Measurements from ENCODE around the gene SUPT20H. TPM values are rescaled to one million over a fixed set of nuclear protein-coding genes. Genes with fewer than 3 reads are reported as not detected.

Gene SUPT20H
- total RNA-seq, 5 donors from 2014 or later (not counting 1 experiment from before 2014, with no cell fraction given), result 73.8 to 90.9 (median 87.3) TPM

DNA sequence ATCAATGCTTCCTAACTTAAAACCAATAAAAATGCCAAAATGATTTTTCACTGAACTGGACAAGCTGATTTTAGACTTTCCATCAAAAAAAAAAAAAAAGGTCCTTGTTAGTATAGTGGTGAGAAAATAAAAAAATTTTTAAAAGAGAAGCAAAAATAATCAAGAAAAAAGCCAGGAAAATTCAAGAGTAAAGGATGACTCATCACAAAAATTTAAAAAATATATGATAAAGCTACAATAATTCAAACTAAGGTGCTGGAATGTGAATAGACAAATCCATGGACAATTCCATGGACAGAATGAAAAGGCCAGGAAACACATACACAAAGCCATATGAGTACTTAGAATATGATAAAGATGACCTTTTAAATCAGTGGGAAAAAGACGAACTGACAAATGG, 86.5 kb downstream of the SUPT20H start:
- peaks cover 36% of the 10 kb centered on the region for H3K36me3 Mint-ChIP-seq
- Histone ChIP-seq H3K4me1 (ENCODE audit: control insufficient read depth in 1 of 2, extremely low read depth in 1 of 2, insufficient read depth in 2 of 2, low read length in 2 of 2) (no peaks in the 10 kb centered on the region), H3K27me3 (replicated peaks in 1 of 2; ENCODE audit: control insufficient read depth in 2 of 2, extremely low read depth in 1 of 2, insufficient read depth in 2 of 2, low read length in 1 of 2) (no peaks in the 10 kb centered on the region), H3K27ac (ENCODE audit: low read length) (no peak overlapping the region), H3K9me3 (no peaks in the 10 kb centered on the region), H3K4me3 (ENCODE audit: control insufficient read depth in 1 of 2, extremely low read depth in 1 of 2, low read length in 1 of 2) (no peak overlapping the region), H3K36me3 (ENCODE audit: control insufficient read depth in 2 of 2, extremely low read depth in 1 of 2, insufficient read depth in 1 of 2, low read length in 1 of 2) (peaks cover 5 to 31% of the 10 kb centered on the region in 2 donors)
- ATAC-seq (replicated peaks in 1 of 4), result no peak
- H3K4me1 Mint-ChIP-seq, result peaks cover 0 to 6% (median 6%) of the 10 kb centered on the region in 3 donors
- no CpG with 5 or more reads among the region's 1 CpG for WGBS (ENCODE audit: insufficient coverage)
- CTCF ChIA-PET, result interaction anchor here (0.6 to 0.7 kb wide), 3 partner anchors 19 to 1713 kb away, joined by 3 read pairs; no protein-coding TSS in a partner anchor
- no peak overlapping the region for H3K27ac Mint-ChIP-seq
- peaks cover 0 to 4% (median 0%) of the 10 kb centered on the region in 3 donors for H3K9me3 Mint-ChIP-seq
- POLR2A ChIA-PET, result interaction anchor here in 1 of 2 donors (0.6 kb wide), 1 partner anchor 22 kb away, joined by 4 read pairs; no protein-coding TSS in a partner anchor
- no peak overlapping the region for H3K4me3 Mint-ChIP-seq
- no peak for DNase-seq
- no peaks in the 10 kb centered on the region for H3K27me3 Mint-ChIP-seq

DNA sequence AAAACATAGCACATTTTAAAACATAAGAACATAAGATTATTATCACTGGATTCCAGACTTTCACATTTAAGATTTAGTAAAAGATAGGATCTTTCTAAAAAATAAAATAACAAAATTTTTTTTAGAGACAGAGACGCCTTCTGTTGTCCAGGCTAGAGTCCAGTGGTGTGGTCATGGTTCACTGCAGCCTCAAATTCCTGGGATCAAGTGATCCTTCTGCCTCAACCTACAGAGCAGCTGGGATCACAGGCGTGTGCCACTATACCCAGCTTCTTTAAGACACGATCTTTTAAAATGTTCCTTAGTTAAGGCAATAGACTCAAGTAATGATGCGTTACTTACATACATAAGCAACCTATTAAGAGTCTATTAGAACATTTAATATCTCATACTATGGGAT, 93.1 kb downstream of the SUPT20H start:
- H3K27me3 ChIP-seq (replicated peaks in 1 of 2; ENCODE audit: control insufficient read depth in 2 of 2, extremely low read depth in 1 of 2, insufficient read depth in 2 of 2, low read length in 1 of 2), result no peaks in the 10 kb centered on the region
- ChIA-PET POLR2A (no interaction called here), CTCF (no interaction called here)
- no peak overlapping the region for H3K4me3 ChIP-seq (ENCODE audit: control insufficient read depth in 1 of 2, extremely low read depth in 1 of 2, low read length in 1 of 2)
- no peaks in the 10 kb centered on the region for H3K9me3 Mint-ChIP-seq
- peaks cover 4 to 53% of the 10 kb centered on the region in 2 donors for H3K36me3 ChIP-seq (ENCODE audit: control insufficient read depth in 2 of 2, extremely low read depth in 1 of 2, insufficient read depth in 1 of 2, low read length in 1 of 2)
- H3K27me3 Mint-ChIP-seq, result no peaks in the 10 kb centered on the region
- no CpG with 5 or more reads among the region's 4 CpGs for WGBS (ENCODE audit: insufficient coverage)
- H3K27ac ChIP-seq (ENCODE audit: low read length), result no peak overlapping the region
- no peak overlapping the region for H3K27ac Mint-ChIP-seq
- H3K36me3 Mint-ChIP-seq, result peaks cover 41% of the 10 kb centered on the region
- no peaks in the 10 kb centered on the region for H3K4me1 ChIP-seq (ENCODE audit: control insufficient read depth in 1 of 2, extremely low read depth in 1 of 2, insufficient read depth in 2 of 2, low read length in 2 of 2)
- ATAC-seq (replicated peaks in 1 of 4), result no peak
- no peaks in the 10 kb centered on the region for H3K4me1 Mint-ChIP-seq
- H3K4me3 Mint-ChIP-seq, result no peak overlapping the region
- no peak for DNase-seq
- no peaks in the 10 kb centered on the region for H3K9me3 ChIP-seq

DNA sequence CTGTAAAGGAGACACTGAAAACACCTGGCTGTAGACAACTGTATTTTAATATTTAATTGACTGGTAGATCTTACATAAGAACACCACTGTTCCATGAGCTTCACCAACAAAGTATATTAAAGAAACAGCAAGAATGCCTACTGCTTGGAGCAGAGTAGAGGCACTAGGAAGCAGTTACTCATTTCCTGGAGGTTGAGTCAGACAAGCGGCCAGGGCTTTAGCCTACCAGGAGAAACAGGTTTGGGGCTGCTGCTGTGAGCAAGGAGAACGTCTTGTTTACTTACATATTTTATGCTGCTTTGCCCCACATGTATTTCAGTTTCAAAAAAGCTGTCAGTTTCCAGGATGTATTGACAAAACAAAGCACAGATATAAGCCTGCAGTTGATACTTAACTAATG, 93.7 kb downstream of the SUPT20H start:
- WGBS (ENCODE audit: insufficient coverage), result 63% methylated on average over 1 of the region's 2 CpGs
- H3K9me3 Mint-ChIP-seq, result no peaks in the 10 kb centered on the region
- no peaks in the 10 kb centered on the region for H3K4me1 ChIP-seq (ENCODE audit: control insufficient read depth in 1 of 2, extremely low read depth in 1 of 2, insufficient read depth in 2 of 2, low read length in 2 of 2)
- no peak for ATAC-seq (replicated peaks in 1 of 4)
- H3K36me3 ChIP-seq (ENCODE audit: control insufficient read depth in 2 of 2, extremely low read depth in 1 of 2, insufficient read depth in 1 of 2, low read length in 1 of 2), result peaks cover 4 to 53% of the 10 kb centered on the region in 2 donors
- CTCF ChIA-PET, result no interaction called here
- H3K4me3 Mint-ChIP-seq, result no peak overlapping the region
- H3K4me3 ChIP-seq (ENCODE audit: control insufficient read depth in 1 of 2, extremely low read depth in 1 of 2, low read length in 1 of 2), result no peak overlapping the region
- H3K36me3 Mint-ChIP-seq, result peaks cover 45% of the 10 kb centered on the region
- no peaks in the 10 kb centered on the region for H3K4me1 Mint-ChIP-seq
- H3K27ac ChIP-seq (ENCODE audit: low read length), result no peak overlapping the region
- no peaks in the 10 kb centered on the region for H3K27me3 Mint-ChIP-seq
- DNase-seq, result no peak
- no peak overlapping the region for H3K27ac Mint-ChIP-seq
- no peaks in the 10 kb centered on the region for H3K27me3 ChIP-seq (replicated peaks in 1 of 2; ENCODE audit: control insufficient read depth in 2 of 2, extremely low read depth in 1 of 2, insufficient read depth in 2 of 2, low read length in 1 of 2)
- POLR2A ChIA-PET, result no interaction called here
- no peaks in the 10 kb centered on the region for H3K9me3 ChIP-seq

DNA sequence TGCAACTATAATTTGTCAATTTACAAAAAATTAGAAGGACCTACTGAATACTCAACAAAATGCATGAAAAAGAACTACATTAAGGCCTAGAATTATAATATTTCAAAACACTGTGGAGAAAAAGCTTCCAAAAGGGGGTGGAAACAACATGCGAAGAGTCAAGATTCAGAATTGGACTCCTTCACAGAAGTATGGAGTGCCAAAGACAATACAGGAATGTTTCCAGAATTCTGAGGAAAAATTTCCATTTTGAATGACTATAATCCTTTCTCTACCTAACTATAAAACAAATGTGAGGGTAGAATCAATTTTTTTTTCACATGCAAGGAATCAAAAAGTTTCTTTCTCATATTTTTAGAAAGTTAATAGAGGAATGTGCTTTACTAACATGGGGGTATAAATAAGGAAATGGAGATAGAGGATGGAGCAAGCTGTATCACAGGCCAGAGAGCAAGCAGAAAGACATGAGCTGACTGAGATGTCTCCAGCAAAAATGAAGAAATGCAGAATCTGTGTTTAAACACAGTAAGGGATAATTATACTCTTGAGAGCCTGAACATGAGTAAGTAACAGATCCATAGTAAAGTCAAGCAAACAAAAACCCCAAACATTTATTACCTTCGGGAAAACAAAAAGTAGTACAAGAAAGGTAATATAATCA, 99.9 kb downstream of the SUPT20H start:
- Mint-ChIP-seq H3K36me3 (peaks cover 62% of the 10 kb centered on the region), H3K27me3 (no peaks in the 10 kb centered on the region), H3K27ac (no peak overlapping the region), H3K9me3 (no peaks in the 10 kb centered on the region), H3K4me3 (no peak overlapping the region), H3K4me1 (peaks cover 0 to 2% (median 2%) of the 10 kb centered on the region in 3 donors)
- no CpG with 5 or more reads among the region's 2 CpGs for WGBS (ENCODE audit: insufficient coverage)
- CTCF ChIA-PET, result no interaction called here
- ATAC-seq (replicated peaks in 1 of 4) (no peak), DNase-seq (no peak)
- H3K27me3 ChIP-seq (replicated peaks in 1 of 2; ENCODE audit: control insufficient read depth in 2 of 2, extremely low read depth in 1 of 2, insufficient read depth in 2 of 2, low read length in 1 of 2), result no peaks in the 10 kb centered on the region
- POLR2A ChIA-PET, result no interaction called here
- H3K36me3 ChIP-seq (ENCODE audit: control insufficient read depth in 2 of 2, extremely low read depth in 1 of 2, insufficient read depth in 1 of 2, low read length in 1 of 2), result peaks cover 0 to 38% of the 10 kb centered on the region in 2 donors
- no peaks in the 10 kb centered on the region for H3K9me3 ChIP-seq
- H3K4me3 ChIP-seq (ENCODE audit: control insufficient read depth in 1 of 2, extremely low read depth in 1 of 2, low read length in 1 of 2), result no peak overlapping the region
- no peak overlapping the region for H3K27ac ChIP-seq (ENCODE audit: low read length)
- peaks cover 0 to 2% of the 10 kb centered on the region in 2 experiments for H3K4me1 ChIP-seq (ENCODE audit: control insufficient read depth in 1 of 2, extremely low read depth in 1 of 2, insufficient read depth in 2 of 2, low read length in 2 of 2)

Other genes starting within 250 kb of the SUPT20H start
- gene RFXAP, start 240.5 kb downstream of the SUPT20H start, total RNA-seq, result 10 to 100 TPM in 2 of 5 donors, 1 to 10 TPM in 3; 6.5 to 13.4 (median 9.0) TPM
- under 1 TPM in 2 of 5 donors, not detected in 3; 0.09 to 0.35 TPM for gene SMAD9, start 139.4 kb downstream of the SUPT20H start, total RNA-seq
- 10 to 100 TPM; 15.8 to 20.3 (median 19.1) TPM for gene ALG5, start 60.3 kb downstream of the SUPT20H start, total RNA-seq
- 10 to 100 TPM; 35.2 to 61.0 (median 57.6) TPM for gene EXOSC8, start 58.9 kb downstream of the SUPT20H start, total RNA-seq
- gene CSNK1A1L, start 46.0 kb upstream of the SUPT20H start, total RNA-seq, result not detected